ENCODE results near the gene PI3.

PI3 gene

DNA sequence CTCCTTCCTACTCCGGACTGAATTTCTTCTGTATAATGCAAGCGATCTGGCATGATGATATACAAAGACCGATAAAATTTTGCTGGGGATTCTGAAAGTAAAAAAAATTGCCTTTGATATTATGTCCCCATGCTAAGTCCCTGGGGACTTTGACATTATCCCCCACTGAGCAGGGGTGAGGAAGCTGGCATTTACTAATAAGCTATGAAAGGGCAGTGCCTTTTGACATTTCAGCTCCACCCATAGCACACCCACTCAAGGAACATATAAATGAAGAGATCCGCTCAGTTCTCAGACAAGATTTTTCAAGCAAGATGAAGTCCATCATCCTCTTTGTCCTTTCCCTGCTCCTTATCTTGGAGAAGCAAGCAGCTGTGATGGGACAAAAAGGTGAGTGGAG, 46.4 kb downstream of the PI3 start, which contains the start of gene SEMG2:
Gene SEMG2, plus strand, starts transcription at position 298 of the 400 bp plus-strand sequence. Its CDS starts 17 bp downstream, at position 315.
- ChIA-PET POLR2A (interaction anchor here (0.5 kb wide), 1 partner anchor 314 kb away, joined by 3 read pairs; no protein-coding TSS in a partner anchor), CTCF (no interaction called here)
- no peak for DNase-seq (ENCODE audit: extremely low spot score)
- no peak for TF ChIP-seq TARDBP (IDR thresholded peaks at IDR 0.05)
- TF ChIP-seq ZNF384 (IDR thresholded peaks at IDR 0.05), result no peak

DNA sequence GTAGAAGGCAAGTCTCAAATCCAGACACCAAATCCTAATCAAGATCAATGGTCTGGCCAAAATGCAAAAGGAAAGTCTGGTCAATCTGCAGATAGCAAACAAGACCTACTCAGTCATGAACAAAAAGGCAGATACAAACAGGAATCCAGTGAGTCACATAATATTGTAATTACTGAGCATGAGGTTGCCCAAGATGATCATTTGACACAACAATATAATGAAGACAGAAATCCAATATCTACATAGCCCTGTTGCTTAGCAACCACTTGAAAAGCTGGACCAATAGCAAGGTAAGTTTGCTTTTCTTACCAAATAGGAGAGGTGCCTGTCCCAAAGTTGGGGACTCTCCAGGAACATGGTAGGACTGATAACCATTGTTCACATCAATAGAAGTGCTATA, 48.4 kb downstream of the PI3 start:
- TF ChIP-seq SUZ12 (IDR thresholded peaks at IDR 0.05) (no peak), CTBP1 (IDR thresholded peaks at IDR 0.05; ENCODE audit: borderline replicate concordance) (no peak), TARDBP (IDR thresholded peaks at IDR 0.05) (no peak), FOXK2 (IDR thresholded peaks at IDR 0.05) (no peak), BHLHE40 (IDR thresholded peaks at IDR 0.05; ENCODE audit: borderline replicate concordance) (no peak), L3MBTL2 (conservative IDR thresholded peaks at IDR 0.05) (no peak), NFRKB (IDR thresholded peaks at IDR 0.05) (no peak), SP1 (IDR thresholded peaks at IDR 0.05) (no peak), ELF4 (IDR thresholded peaks at IDR 0.05) (no peak), LEF1 (IDR thresholded peaks at IDR 0.05; ENCODE audit: borderline replicate concordance) (no peak), HDGF (IDR thresholded peaks at IDR 0.05; ENCODE audit: borderline replicate concordance) (no peak), ZNF384 (IDR thresholded peaks at IDR 0.05) (no peak), ARNT (IDR thresholded peaks at IDR 0.05) (no peak), FOXM1 (IDR thresholded peaks at IDR 0.05; ENCODE audit: borderline replicate concordance) (no peak), FOXA1 (IDR thresholded peaks at IDR 0.05) (no peak)
- TF ChIP-seq, protein P1, sequence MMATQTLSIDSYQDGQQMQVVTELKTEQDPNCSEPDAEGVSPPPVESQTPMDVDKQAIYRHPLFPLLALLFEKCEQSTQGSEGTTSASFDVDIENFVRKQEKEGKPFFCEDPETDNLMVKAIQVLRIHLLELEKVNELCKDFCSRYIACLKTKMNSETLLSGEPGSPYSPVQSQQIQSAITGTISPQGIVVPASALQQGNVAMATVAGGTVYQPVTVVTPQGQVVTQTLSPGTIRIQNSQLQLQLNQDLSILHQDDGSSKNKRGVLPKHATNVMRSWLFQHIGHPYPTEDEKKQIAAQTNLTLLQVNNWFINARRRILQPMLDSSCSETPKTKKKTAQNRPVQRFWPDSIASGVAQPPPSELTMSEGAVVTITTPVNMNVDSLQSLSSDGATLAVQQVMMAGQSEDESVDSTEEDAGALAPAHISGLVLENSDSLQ (IDR thresholded peaks at IDR 0.05), result no peak
- POLR2A ChIA-PET, result no interaction called here
- no peak for DNase-seq (ENCODE audit: extremely low spot score)
- CTCF ChIA-PET, result no interaction called here
